ENCODE results near the gene ZC3H18.

Gene ZC3H18

GRCh38 chr16:88591577-88592021, 21.4 kb downstream of the ZC3H18 start:
- TF ChIP-seq ZFX (IDR thresholded peaks at IDR 0.05; ENCODE audit: borderline replicate concordance), result no peak
- TF ChIP-seq, protein P1, sequence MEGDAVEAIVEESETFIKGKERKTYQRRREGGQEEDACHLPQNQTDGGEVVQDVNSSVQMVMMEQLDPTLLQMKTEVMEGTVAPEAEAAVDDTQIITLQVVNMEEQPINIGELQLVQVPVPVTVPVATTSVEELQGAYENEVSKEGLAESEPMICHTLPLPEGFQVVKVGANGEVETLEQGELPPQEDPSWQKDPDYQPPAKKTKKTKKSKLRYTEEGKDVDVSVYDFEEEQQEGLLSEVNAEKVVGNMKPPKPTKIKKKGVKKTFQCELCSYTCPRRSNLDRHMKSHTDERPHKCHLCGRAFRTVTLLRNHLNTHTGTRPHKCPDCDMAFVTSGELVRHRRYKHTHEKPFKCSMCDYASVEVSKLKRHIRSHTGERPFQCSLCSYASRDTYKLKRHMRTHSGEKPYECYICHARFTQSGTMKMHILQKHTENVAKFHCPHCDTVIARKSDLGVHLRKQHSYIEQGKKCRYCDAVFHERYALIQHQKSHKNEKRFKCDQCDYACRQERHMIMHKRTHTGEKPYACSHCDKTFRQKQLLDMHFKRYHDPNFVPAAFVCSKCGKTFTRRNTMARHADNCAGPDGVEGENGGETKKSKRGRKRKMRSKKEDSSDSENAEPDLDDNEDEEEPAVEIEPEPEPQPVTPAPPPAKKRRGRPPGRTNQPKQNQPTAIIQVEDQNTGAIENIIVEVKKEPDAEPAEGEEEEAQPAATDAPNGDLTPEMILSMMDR (IDR thresholded peaks at IDR 0.05), result no peak
- no peak overlapping the region for H3K27ac ChIP-seq

DNA sequence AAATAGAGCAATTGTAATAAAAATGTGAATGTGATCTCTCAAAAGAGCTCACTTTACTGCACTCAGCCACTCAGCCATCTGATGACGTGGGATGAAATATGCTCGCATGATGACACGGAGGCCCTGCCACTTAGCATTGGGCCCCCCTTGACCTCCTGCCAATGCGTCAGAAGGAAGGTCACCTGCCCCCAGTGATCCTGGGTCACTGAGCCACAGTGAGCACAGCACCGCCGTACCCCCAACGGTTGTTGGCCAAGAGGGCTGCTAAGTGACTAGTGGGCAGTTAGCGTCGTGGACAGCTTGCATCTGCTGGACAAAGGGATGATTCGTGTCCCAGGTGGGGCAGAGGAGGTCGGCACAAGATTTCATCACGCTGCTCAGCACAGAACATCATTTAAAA, 22.9 kb downstream of the ZC3H18 start:
- no peak overlapping the region for H3K27ac ChIP-seq
- TF ChIP-seq, protein P1 (IDR thresholded peaks at IDR 0.05), result no peak
- no peak for TF ChIP-seq ZFX (IDR thresholded peaks at IDR 0.05; ENCODE audit: borderline replicate concordance)

GRCh38 chr16:88593489-88593888, 23.3 kb downstream of the ZC3H18 start:
- TF ChIP-seq ZFX (IDR thresholded peaks at IDR 0.05; ENCODE audit: borderline replicate concordance), result no peak
- TF ChIP-seq, protein P1 (IDR thresholded peaks at IDR 0.05), result no peak
- H3K27ac ChIP-seq, result no peak overlapping the region

GRCh38 chr16:88593910-88594309, 23.7 kb downstream of the ZC3H18 start:
- H3K27ac ChIP-seq, result no peak overlapping the region
- TF ChIP-seq ZFX (IDR thresholded peaks at IDR 0.05; ENCODE audit: borderline replicate concordance), result no peak
- TF ChIP-seq, protein P1 (IDR thresholded peaks at IDR 0.05), result no peak

- no peak overlapping the region for H3K27ac ChIP-seq
- TF ChIP-seq, protein P1 (IDR thresholded peaks at IDR 0.05), result no peak
- no peak for TF ChIP-seq ZFX (IDR thresholded peaks at IDR 0.05; ENCODE audit: borderline replicate concordance)
Observed at GRCh38 chr16:88595101-88595500, 24.9 kb downstream of the ZC3H18 start.

DNA sequence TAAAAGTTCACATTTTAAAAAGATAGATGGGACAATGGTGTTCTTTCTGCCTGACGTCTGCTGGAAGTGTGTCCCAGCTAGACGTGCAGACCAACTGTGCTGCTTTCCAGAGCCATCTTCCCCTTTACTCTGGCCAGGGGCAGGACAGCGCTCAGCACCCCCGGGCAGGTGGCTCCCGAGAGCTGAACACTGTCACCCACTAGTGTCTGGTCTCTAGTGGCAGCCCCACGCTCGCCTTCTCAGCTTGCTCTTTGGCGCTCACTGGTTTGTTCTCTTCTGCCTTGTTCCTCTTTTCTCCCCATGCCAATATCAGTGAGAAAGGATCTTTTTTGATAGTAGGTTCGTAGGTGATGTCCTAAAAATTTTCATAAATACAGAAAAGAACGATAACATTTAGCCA, 25.7 kb downstream of the ZC3H18 start:
- no peak overlapping the region for H3K27ac ChIP-seq
- TF ChIP-seq ZFX (IDR thresholded peaks at IDR 0.05; ENCODE audit: borderline replicate concordance), result no peak
- TF ChIP-seq, protein P1 (IDR thresholded peaks at IDR 0.05), result no peak

GRCh38 chr16:88596483-88596882, 26.3 kb downstream of the ZC3H18 start:
- TF ChIP-seq ZFX (IDR thresholded peaks at IDR 0.05; ENCODE audit: borderline replicate concordance), result no peak
- TF ChIP-seq, protein P1 (IDR thresholded peaks at IDR 0.05), result no peak
- no peak overlapping the region for H3K27ac ChIP-seq
